ENCODE data around the gene HSD11B1L. TPM values are rescaled to one million over a fixed set of nuclear protein-coding genes. Genes with fewer than 3 reads are reported as not detected.

Gene HSD11B1L
- total RNA-seq, 1 experiment from 2014 or later = 6.0 TPM

GRCh38 chr19:5679289-5680083, 1.3 kb upstream of the HSD11B1L start:
- Histone ChIP-seq H3K9ac (ENCODE audit: low read length) (peak overlapping the region; percentile 96), H3K79me2 (ENCODE audit: insufficient read depth, low read length) (peaks cover 12% of the 10 kb centered on the region), H2AFZ (ENCODE audit: low read depth, low read length, poor library complexity, severe bottlenecking) (no peak overlapping the region), H3K4me3 (replicated peaks in 1 of 2; ENCODE audit: low read depth in 1 of 2, low read length in 2 of 2) (peak overlapping the region; percentile 84 to 99), H3K9me2 (ENCODE audit: insufficient read depth) (no peaks in the 10 kb centered on the region), H3K9me3 (ENCODE audit: control insufficient read depth in 1 of 2, insufficient read depth in 1 of 2, low read depth in 1 of 2, low read length in 2 of 2) (no peaks in the 10 kb centered on the region), H3K4me1 (ENCODE audit: control insufficient read depth in 1 of 2, insufficient read depth in 2 of 2, low read length in 2 of 2) (peaks cover 5 to 17% of the 10 kb centered on the region in 2 experiments; a peak in 2 of 4 replicates), H3K27ac (ENCODE audit: low read depth, low read length) (peak overlapping the region; percentile 69), H3K36me3 (ENCODE audit: control insufficient read depth in 1 of 2, insufficient read depth in 2 of 2, low read length in 2 of 2) (no peaks in the 10 kb centered on the region), H4K20me1 (ENCODE audit: insufficient read depth) (no peaks in the 10 kb centered on the region), H3K4me2 (ENCODE audit: low read length) (peak overlapping the region; percentile 95), H3K27me3 (ENCODE audit: insufficient read depth, low read length) (no peaks in the 10 kb centered on the region)
- POLR2A ChIA-PET = interaction anchor here (0.5 kb wide), 1 partner anchor 23 kb away, joined by 4 read pairs; no protein-coding TSS in a partner anchor
- ATAC-seq = no peak
- TF ChIP-seq JUND (IDR thresholded peaks at IDR 0.05) (no peak), EZH2phosphoT487 (IDR thresholded peaks at IDR 0.05; ENCODE audit: borderline replicate concordance) (no peak), RAD21 (IDR thresholded peaks at IDR 0.05; ENCODE audit: low read depth) (no peak), ELF1 (IDR thresholded peaks at IDR 0.05; ENCODE audit: borderline replicate concordance, low read depth) (no peak), YY1 (IDR thresholded peaks at IDR 0.05; ENCODE audit: extremely low read depth, insufficient replicate concordance, low read depth, low read length) (no peak)
- RAD21 ChIA-PET (ENCODE audit: low non-redundant PET in 1 of 2, low total read pairs in 2 of 2, uncharacterized antibody in 2 of 2, unreplicated experiment in 2 of 2) = no interaction called here
- DNase-seq (ENCODE audit: low read depth, low spot score) = no peak
- CTCF ChIA-PET = interaction anchor here (1.0 kb wide), 1 partner anchor 10 kb away, joined by 4 read pairs; the partner anchor contains the start of gene RPL36
- intact Hi-C loops (cut with micrococcal nuclease) = loop anchor here (1.0 to 2.0 kb wide), 2 partner anchors 41 to 111 kb away; partner anchors contain the start of genes CATSPERD, DUS3L and LONP1
- no TSS peak for BruUV-seq (replicated peaks)

DNA sequence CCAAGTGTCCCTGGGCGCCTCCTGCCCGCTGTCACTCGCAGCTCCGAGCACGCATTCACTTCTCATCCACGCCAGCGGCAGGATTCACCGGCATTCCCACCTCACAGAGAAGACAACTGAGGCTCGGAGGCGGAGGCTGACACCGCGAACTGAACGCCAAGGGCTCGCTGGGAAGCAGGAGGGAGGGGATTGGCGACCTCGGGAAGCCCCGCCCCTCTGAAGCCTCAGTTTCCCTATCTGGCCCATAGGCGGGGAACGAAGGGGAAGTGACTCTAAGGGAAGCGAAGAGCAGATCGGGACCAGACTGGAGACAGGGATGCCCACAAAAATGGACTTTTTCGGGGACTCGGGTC, 767 bp upstream of the HSD11B1L start:
- no peak overlapping the region for H2AFZ ChIP-seq (ENCODE audit: low read depth, low read length, poor library complexity, severe bottlenecking)
- POLR2A ChIA-PET = interaction anchor here (0.5 kb wide), 1 partner anchor 24 kb away, joined by 4 read pairs; no protein-coding TSS in a partner anchor
- peak overlapping the region; percentile 84 to 99 for H3K4me3 ChIP-seq (replicated peaks in 1 of 2; ENCODE audit: low read depth in 1 of 2, low read length in 2 of 2)
- H3K9me2 ChIP-seq (ENCODE audit: insufficient read depth) = no peaks in the 10 kb centered on the region
- H3K9ac ChIP-seq (ENCODE audit: low read length) = peak overlapping the region; percentile 96
- no peaks in the 10 kb centered on the region for H3K9me3 ChIP-seq (ENCODE audit: control insufficient read depth in 1 of 2, insufficient read depth in 1 of 2, low read depth in 1 of 2, low read length in 2 of 2)
- no peaks in the 10 kb centered on the region for H3K27me3 ChIP-seq (ENCODE audit: insufficient read depth, low read length)
- peaks cover 12% of the 10 kb centered on the region for H3K79me2 ChIP-seq (ENCODE audit: insufficient read depth, low read length)
- H3K36me3 ChIP-seq (ENCODE audit: control insufficient read depth in 1 of 2, insufficient read depth in 2 of 2, low read length in 2 of 2) = no peaks in the 10 kb centered on the region
- H3K27ac ChIP-seq (ENCODE audit: low read depth, low read length) = peak overlapping the region; percentile 69
- ATAC-seq (peak; percentile 39), DNase-seq (ENCODE audit: low read depth, low spot score) (no peak)
- RAD21 ChIA-PET (ENCODE audit: low non-redundant PET in 1 of 2, low total read pairs in 2 of 2, uncharacterized antibody in 2 of 2, unreplicated experiment in 2 of 2) = no interaction called here
- intact Hi-C loops (cut with micrococcal nuclease) = loop anchor here (1.0 to 2.0 kb wide), 2 partner anchors 40 to 111 kb away; partner anchors contain the start of genes CATSPERD, DUS3L and LONP1
- H3K4me2 ChIP-seq (ENCODE audit: low read length) = peak overlapping the region; percentile 95
- peaks cover 5 to 17% of the 10 kb centered on the region in 2 experiments; a peak in 2 of 4 replicates for H3K4me1 ChIP-seq (ENCODE audit: control insufficient read depth in 1 of 2, insufficient read depth in 2 of 2, low read length in 2 of 2)
- no peaks in the 10 kb centered on the region for H4K20me1 ChIP-seq (ENCODE audit: insufficient read depth)
- CTCF ChIA-PET = interaction anchor here (1.0 kb wide), 1 partner anchor 10 kb away, joined by 4 read pairs; the partner anchor contains the start of gene RPL36
- BruUV-seq (replicated peaks) = TSS peak; percentile 83
- no peak for TF ChIP-seq CBX3 (IDR thresholded peaks at IDR 0.05; ENCODE audit: low read depth)
- TF ChIP-seq JUND (IDR thresholded peaks at IDR 0.05) = no peak
- TF ChIP-seq, protein P1, sequence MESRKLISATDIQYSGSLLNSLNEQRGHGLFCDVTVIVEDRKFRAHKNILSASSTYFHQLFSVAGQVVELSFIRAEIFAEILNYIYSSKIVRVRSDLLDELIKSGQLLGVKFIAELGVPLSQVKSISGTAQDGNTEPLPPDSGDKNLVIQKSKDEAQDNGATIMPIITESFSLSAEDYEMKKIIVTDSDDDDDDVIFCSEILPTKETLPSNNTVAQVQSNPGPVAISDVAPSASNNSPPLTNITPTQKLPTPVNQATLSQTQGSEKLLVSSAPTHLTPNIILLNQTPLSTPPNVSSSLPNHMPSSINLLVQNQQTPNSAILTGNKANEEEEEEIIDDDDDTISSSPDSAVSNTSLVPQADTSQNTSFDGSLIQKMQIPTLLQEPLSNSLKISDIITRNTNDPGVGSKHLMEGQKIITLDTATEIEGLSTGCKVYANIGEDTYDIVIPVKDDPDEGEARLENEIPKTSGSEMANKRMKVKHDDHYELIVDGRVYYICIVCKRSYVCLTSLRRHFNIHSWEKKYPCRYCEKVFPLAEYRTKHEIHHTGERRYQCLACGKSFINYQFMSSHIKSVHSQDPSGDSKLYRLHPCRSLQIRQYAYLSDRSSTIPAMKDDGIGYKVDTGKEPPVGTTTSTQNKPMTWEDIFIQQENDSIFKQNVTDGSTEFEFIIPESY (IDR thresholded peaks at IDR 0.05; ENCODE audit: extremely low read depth, insufficient replicate concordance, low read length) = no peak
- no peak for TF ChIP-seq POLR2A (IDR thresholded peaks at IDR 0.05; ENCODE audit: borderline replicate concordance, extremely low read depth, insufficient read depth, insufficient read length)
- TF ChIP-seq SIN3A (IDR thresholded peaks at IDR 0.05; ENCODE audit: low read depth) = no peak
- TF ChIP-seq EZH2 (IDR thresholded peaks at IDR 0.05) = no peak
- TF ChIP-seq CEBPB (IDR thresholded peaks at IDR 0.05; ENCODE audit: low read depth) = no peak
- no peak for TF ChIP-seq RAD21 (IDR thresholded peaks at IDR 0.05; ENCODE audit: low read depth)
- TF ChIP-seq SP1 (IDR thresholded peaks at IDR 0.05; ENCODE audit: low read depth) = no peak
- TF ChIP-seq, protein P2, sequence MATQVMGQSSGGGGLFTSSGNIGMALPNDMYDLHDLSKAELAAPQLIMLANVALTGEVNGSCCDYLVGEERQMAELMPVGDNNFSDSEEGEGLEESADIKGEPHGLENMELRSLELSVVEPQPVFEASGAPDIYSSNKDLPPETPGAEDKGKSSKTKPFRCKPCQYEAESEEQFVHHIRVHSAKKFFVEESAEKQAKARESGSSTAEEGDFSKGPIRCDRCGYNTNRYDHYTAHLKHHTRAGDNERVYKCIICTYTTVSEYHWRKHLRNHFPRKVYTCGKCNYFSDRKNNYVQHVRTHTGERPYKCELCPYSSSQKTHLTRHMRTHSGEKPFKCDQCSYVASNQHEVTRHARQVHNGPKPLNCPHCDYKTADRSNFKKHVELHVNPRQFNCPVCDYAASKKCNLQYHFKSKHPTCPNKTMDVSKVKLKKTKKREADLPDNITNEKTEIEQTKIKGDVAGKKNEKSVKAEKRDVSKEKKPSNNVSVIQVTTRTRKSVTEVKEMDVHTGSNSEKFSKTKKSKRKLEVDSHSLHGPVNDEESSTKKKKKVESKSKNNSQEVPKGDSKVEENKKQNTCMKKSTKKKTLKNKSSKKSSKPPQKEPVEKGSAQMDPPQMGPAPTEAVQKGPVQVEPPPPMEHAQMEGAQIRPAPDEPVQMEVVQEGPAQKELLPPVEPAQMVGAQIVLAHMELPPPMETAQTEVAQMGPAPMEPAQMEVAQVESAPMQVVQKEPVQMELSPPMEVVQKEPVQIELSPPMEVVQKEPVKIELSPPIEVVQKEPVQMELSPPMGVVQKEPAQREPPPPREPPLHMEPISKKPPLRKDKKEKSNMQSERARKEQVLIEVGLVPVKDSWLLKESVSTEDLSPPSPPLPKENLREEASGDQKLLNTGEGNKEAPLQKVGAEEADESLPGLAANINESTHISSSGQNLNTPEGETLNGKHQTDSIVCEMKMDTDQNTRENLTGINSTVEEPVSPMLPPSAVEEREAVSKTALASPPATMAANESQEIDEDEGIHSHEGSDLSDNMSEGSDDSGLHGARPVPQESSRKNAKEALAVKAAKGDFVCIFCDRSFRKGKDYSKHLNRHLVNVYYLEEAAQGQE (IDR thresholded peaks at IDR 0.05; ENCODE audit: low read depth) = no peak
